Activated naive CD8-positive, alpha-beta T cell treated with anti-CD3 and anti-CD28 coated beads for 36 hours (primary cell): ENCODE results near the gene HUNK. TPM values are rescaled to one million over a fixed set of nuclear protein-coding genes. Genes with fewer than 3 reads are reported as not detected.

Experiments used
- DNase-seq: peaks from one replicate; pipeline ENCODE4 v3.0.0; 2021
- H3K27ac Mint-ChIP-seq: one replicate; pipeline ENCODE4 v1.8.0; 2022; ENCODE audit warnings: mild to moderate bottlenecking, moderate library complexity, mixed read lengths
- H3K27me3 Mint-ChIP-seq: one replicate; pipeline ENCODE4 v1.8.0; 2022; ENCODE audit warnings: mild to moderate bottlenecking, mixed read lengths
- H3K36me3 Mint-ChIP-seq: one replicate; pipeline ENCODE4 v1.8.0; 2021; ENCODE audit warnings: mild to moderate bottlenecking, mixed read lengths
- H3K4me1 Mint-ChIP-seq: one replicate; pipeline ENCODE4 v1.8.0; 2021; ENCODE audit warnings: mixed read lengths
- H3K4me3 Mint-ChIP-seq: one replicate; pipeline ENCODE4 v1.8.0; 2022; ENCODE audit warnings: mild to moderate bottlenecking, moderate library complexity, mixed read lengths
- H3K9me3 Mint-ChIP-seq: one replicate; pipeline ENCODE4 v1.8.0; 2022; ENCODE audit warnings: mixed read lengths
- total RNA-seq, 2 experiments: library from RNA; stranded (reverse); gene quantifications; one replicate each; pipeline ENCODE4 v1.2.3, GENCODE V29; 2021

HUNK gene
- under 1 TPM; 0.42 to 0.54 TPM for total RNA-seq

DNA sequence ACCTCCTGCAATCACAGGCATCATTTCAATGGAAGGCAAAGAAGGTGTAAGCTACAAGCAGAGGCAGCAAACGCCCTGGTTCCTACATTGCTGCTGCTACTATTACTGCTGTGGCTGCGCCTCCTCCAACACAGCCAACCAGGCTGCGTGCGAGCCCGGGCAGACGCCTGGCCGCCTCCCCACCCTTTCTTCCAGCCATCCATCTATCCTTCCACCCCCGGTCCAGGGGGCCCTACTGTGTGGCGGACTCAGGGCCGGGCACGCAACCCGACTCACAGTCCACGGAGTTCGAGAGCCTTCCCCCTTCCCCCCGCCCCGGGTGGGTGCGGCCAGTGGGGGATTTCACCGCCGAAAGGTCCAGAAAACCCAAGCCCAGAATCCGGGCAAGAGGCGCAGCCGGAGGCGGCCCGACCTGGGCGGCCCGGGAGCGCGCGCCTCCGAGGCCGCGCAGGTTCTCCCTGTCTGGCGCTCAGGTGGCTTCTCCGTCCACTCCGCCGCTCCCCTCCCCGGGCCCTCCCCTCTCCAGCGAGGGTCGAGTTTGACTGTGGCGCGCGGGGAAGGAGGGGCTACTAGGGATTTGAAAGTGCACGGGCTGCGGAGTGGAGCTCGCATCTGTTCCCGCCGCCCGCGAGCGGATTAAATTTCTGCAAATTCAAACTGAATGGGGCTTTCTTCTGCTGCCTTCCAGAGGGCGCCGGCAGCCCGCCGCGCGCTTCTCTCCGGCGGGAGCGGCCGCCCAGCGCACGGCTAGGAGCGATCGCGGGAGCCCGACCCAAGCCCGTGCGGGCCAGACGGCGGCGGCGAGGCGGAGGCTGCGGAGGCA lies at the start of gene HUNK:
HUNK (plus strand) TSS at position 569 of the 823 bp plus-strand sequence. CDS start 655 bp downstream, outside the sequence.
- no peaks in the 10 kb centered on the region for H3K9me3 Mint-ChIP-seq
- no peaks in the 10 kb centered on the region for H3K36me3 Mint-ChIP-seq
- peaks cover 6% of the 10 kb centered on the region for H3K4me1 Mint-ChIP-seq
- H3K27me3 Mint-ChIP-seq: peaks cover 53% of the 10 kb centered on the region
- DNase-seq: peak; percentile 29
- H3K27ac Mint-ChIP-seq: no peak within 1 kb of the TSS
- H3K4me3 Mint-ChIP-seq: peak within 1 kb of the TSS; percentile 77

DNA sequence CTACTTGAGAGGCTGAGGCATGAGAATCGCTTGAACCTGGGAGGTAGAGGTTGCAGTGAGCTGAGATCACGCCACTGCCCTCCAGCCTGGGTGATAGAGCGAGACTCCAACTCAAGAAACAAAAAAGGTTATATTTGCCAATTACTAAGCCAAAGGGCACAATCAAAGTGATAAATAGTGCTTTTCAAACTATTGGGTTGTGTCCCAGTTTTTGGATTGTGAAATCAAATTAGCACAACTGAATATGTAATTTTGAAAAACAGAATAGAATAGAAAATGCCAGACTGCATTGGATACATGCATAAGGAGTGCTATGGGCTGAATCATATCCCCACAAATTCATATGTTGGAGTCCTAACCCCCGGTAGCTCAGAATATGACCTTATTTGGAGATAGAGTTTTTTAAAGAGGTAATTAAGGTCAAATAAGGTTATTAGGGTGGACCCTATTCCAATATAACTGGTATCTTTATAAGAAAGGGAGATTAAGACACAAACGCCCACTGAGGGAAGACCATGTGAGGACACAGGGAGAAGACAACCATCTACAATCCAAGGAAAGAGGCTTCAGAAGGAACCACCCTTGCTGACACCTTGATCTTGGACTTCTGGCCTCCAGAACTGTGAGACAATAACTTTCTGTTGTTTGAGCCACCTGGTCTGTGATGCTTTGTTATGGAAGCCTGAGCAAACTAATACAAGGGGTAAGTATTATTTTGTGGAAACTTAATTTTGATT lies 42.9 kb upstream of the HUNK start:
- no peaks in the 10 kb centered on the region for H3K9me3 Mint-ChIP-seq
- H3K4me1 Mint-ChIP-seq: no peaks in the 10 kb centered on the region
- H3K27me3 Mint-ChIP-seq: no peaks in the 10 kb centered on the region
- H3K4me3 Mint-ChIP-seq: no peak overlapping the region
- no peak for DNase-seq
- no peak overlapping the region for H3K27ac Mint-ChIP-seq
- no peaks in the 10 kb centered on the region for H3K36me3 Mint-ChIP-seq

DNA sequence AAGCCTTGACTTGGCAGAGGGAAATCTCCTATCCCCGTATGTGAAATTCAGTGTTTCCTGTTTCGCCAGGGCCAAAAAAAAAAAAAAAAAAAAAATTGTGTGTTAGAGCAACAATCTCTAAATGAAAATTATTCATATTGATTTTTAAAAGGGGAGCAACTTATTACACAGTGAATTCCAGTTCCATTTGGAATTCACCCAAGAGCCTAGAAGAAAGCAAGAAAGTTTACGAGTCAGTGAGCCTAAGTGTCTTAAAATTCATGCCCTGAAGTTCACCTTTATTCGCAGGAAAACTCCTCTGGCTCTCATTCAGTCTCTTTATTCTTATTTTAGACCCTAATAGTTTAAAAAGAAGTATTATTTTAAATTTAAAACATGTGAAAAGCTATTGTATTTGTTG lies 42.1 kb upstream of the HUNK start:
- no peaks in the 10 kb centered on the region for H3K36me3 Mint-ChIP-seq
- peaks cover 3% of the 10 kb centered on the region for H3K27me3 Mint-ChIP-seq
- no peaks in the 10 kb centered on the region for H3K4me1 Mint-ChIP-seq
- no peak overlapping the region for H3K27ac Mint-ChIP-seq
- DNase-seq: no peak
- no peak overlapping the region for H3K4me3 Mint-ChIP-seq
- no peaks in the 10 kb centered on the region for H3K9me3 Mint-ChIP-seq

GRCh38 chr21:31837041-31837440 lies 35.8 kb upstream of the HUNK start:
- Mint-ChIP-seq H3K4me3 (no peak overlapping the region), H3K9me3 (no peaks in the 10 kb centered on the region)

DNA sequence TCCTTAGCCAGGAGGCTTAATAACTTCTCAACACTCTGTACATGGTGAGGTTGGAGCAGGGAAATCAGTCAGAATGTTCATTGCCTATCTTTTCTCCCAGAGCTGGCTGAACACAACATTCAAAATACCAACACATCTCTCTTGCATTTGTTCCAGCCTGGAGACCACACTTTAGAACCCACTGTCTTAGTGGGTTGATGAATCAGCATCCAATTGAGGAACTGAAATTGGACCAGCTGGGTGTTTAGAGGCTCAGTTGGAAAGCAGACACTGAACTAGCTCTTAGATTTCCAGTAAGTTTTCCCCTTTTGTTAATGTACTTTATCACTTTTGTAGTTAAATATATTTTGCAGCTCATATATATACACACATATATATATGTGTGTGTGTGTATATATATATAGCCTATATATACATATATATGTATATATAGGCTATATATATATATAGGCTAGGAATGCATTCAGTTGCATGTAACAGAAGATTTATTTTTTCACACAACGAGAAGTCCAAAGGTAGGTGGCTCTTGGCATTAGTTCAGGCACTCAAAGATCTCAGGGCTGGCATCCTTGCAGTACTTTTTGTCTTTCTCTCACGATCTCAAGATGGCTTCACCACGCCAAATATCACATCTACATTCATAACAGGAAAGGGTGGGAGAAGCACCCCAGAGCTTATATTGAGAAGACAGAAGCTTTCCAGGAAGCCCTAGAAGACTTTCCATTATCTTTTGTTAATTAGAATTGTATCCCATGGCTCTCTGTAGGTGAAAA lies 35.0 kb upstream of the HUNK start:
- H3K27ac Mint-ChIP-seq: no peak overlapping the region
- H3K9me3 Mint-ChIP-seq: no peaks in the 10 kb centered on the region
- no peaks in the 10 kb centered on the region for H3K36me3 Mint-ChIP-seq
- peaks cover 7% of the 10 kb centered on the region for H3K27me3 Mint-ChIP-seq
- H3K4me3 Mint-ChIP-seq: no peak overlapping the region
- no peak for DNase-seq
- H3K4me1 Mint-ChIP-seq: no peaks in the 10 kb centered on the region

More at GRCh38 chr21:31837041-31837440, 35.8 kb upstream of the HUNK start:
- Mint-ChIP-seq H3K27ac (no peak overlapping the region), H3K36me3 (no peaks in the 10 kb centered on the region), H3K27me3 (peaks cover 4% of the 10 kb centered on the region), H3K4me1 (no peaks in the 10 kb centered on the region)
- DNase-seq: no peak

DNA sequence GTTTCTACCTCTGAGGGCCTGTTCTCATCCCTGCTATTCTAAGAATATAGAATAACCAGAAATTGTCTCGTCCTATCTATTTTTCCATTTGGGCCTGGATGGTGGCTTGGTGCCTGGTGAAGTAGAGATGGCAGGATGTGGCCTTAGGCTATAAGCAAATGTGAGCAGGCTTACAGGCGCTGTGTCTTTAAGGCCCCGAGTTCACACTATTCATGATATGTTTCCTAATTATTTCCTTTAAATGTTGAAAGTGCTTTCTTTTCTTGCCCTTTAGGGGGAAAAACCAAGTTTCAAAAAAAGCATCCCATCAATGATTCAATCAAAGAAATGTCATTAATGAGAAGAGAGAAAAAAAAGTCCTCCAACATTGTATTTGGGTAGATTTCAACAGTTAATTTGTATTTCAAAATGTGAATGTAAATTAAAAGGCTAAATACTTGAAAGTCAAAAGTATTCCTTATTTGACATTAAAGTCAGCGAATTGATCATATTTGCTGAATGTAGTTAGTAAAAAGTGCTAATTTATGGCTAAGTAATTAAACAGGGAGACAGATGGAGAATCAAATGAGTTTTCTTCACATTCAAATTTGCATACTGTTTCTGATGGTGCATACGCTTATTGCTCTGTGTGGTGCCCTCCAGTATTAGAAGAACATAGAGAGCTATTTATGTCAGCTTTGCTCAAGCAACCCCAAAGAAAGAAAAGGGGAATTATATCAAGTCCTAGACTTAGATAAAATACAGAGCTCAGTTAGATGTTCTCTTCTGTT lies 34.0 kb upstream of the HUNK start:
- no peaks in the 10 kb centered on the region for H3K9me3 Mint-ChIP-seq
- no peak overlapping the region for H3K27ac Mint-ChIP-seq
- H3K4me1 Mint-ChIP-seq: no peaks in the 10 kb centered on the region

GRCh38 chr21:31844206-31844605 lies 28.6 kb upstream of the HUNK start:
- H3K36me3 Mint-ChIP-seq: no peaks in the 10 kb centered on the region
- H3K4me3 Mint-ChIP-seq: no peak overlapping the region
- no peaks in the 10 kb centered on the region for H3K9me3 Mint-ChIP-seq
- H3K27ac Mint-ChIP-seq: no peak overlapping the region
- no peaks in the 10 kb centered on the region for H3K4me1 Mint-ChIP-seq
- H3K27me3 Mint-ChIP-seq: peaks cover 24% of the 10 kb centered on the region
- no peak for DNase-seq

More for the DNA sequence above, 34.0 kb upstream of the HUNK start:
- Mint-ChIP-seq H3K4me3 (no peak overlapping the region), H3K27me3 (peaks cover 17% of the 10 kb centered on the region), H3K36me3 (no peaks in the 10 kb centered on the region)
- DNase-seq: no peak

DNA sequence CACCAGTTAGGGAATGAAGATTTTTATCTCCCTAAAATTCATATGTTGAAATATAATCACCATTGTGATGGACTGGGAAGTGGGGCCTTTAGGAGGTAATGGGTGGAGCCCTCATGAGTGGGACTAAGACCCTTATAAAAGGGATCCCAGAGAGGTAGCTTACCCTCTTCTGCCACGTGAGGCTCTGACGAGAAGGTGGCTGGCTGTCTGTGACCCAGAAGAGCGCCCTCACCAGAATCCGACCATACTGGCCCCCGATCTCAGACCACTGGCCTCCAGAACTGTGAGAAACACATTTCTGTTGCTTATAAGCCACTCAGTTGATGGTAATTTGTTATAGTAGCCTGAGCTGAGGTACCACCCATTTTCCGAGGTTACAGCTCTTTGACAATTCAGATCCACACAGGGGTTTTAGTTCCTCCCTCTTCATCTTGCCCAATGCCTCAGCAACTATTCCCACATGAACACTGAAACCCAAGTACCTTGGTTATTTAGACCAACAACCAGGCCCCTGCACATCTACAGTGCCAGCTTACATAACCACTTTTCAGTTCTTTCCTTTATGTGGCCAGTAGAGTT lies 27.6 kb upstream of the HUNK start:
- no peak overlapping the region for H3K27ac Mint-ChIP-seq
- H3K4me1 Mint-ChIP-seq: no peaks in the 10 kb centered on the region
- no peak for DNase-seq
- H3K4me3 Mint-ChIP-seq: no peak overlapping the region
- peaks cover 24% of the 10 kb centered on the region for H3K27me3 Mint-ChIP-seq
- H3K9me3 Mint-ChIP-seq: no peaks in the 10 kb centered on the region
- no peaks in the 10 kb centered on the region for H3K36me3 Mint-ChIP-seq

DNA sequence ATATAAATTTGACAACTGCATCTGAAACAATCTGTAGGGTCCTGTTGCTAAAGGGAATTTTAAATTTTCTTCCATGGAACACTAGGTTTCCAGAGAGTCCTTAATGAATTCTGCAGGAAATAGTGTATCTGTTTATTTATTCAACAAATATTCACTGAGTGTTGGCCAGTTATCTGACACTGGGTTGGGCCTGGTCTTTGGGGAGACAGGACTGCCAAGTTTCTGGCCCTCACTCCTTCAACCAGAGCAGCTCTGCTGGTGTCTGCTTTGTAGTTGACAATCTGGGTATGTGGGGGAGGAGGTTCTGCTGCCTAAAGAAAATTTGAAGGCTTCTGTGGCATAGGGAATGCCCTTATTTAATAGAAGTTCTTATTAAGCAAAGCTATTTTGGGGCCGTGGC lies 26.1 kb upstream of the HUNK start:
- no peaks in the 10 kb centered on the region for H3K36me3 Mint-ChIP-seq
- no peaks in the 10 kb centered on the region for H3K4me1 Mint-ChIP-seq
- no peaks in the 10 kb centered on the region for H3K9me3 Mint-ChIP-seq
- peaks cover 29% of the 10 kb centered on the region for H3K27me3 Mint-ChIP-seq
- no peak overlapping the region for H3K4me3 Mint-ChIP-seq
- H3K27ac Mint-ChIP-seq: no peak overlapping the region
- DNase-seq: no peak

DNA sequence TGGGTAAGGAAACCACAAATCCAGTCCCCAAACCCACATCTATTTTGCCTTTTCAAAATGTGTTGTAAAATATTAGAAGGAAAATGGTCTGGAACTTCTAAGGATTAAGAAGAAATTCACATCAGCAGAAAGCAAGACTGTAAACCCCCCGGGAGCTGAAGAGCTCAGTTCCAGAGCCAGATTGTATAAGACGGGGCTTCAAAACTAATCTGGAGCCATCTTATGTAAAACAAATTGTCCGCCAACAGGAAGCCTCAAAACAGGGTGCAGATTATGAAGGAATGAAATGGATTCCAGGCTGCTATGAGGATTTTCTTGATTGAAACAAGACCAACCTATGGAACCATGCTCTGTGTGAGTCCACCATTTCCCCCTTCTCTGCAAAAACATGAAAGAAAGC lies 25.1 kb upstream of the HUNK start:
- H3K27ac Mint-ChIP-seq: no peak overlapping the region

GRCh38 chr21:31848326-31848985 lies 24.4 kb upstream of the HUNK start:
- H3K27ac Mint-ChIP-seq: no peak overlapping the region
- peaks cover 18% of the 10 kb centered on the region for H3K27me3 Mint-ChIP-seq
- no peak for DNase-seq
- no peak overlapping the region for H3K4me3 Mint-ChIP-seq
- no peaks in the 10 kb centered on the region for H3K4me1 Mint-ChIP-seq
- no peaks in the 10 kb centered on the region for H3K36me3 Mint-ChIP-seq
- H3K9me3 Mint-ChIP-seq: no peaks in the 10 kb centered on the region

More for the DNA sequence above, 25.1 kb upstream of the HUNK start:
- Mint-ChIP-seq H3K4me1 (no peaks in the 10 kb centered on the region), H3K9me3 (no peaks in the 10 kb centered on the region), H3K36me3 (no peaks in the 10 kb centered on the region), H3K4me3 (no peak overlapping the region), H3K27me3 (peaks cover 25% of the 10 kb centered on the region)
- no peak for DNase-seq

- DNase-seq: no peak
- Mint-ChIP-seq H3K9me3 (no peaks in the 10 kb centered on the region), H3K4me3 (no peak overlapping the region), H3K27ac (no peak overlapping the region), H3K4me1 (no peaks in the 10 kb centered on the region), H3K27me3 (peaks cover 10% of the 10 kb centered on the region), H3K36me3 (no peaks in the 10 kb centered on the region)
Observed at GRCh38 chr21:31850886-31851285, 21.9 kb upstream of the HUNK start.

- Mint-ChIP-seq H3K4me3 (no peak overlapping the region), H3K27me3 (peaks cover 5% of the 10 kb centered on the region), H3K4me1 (no peaks in the 10 kb centered on the region), H3K36me3 (no peaks in the 10 kb centered on the region), H3K9me3 (no peaks in the 10 kb centered on the region), H3K27ac (no peak overlapping the region)
- DNase-seq: no peak
Observed at GRCh38 chr21:31855180-31855579, 17.6 kb upstream of the HUNK start.

GRCh38 chr21:31857096-31857495 lies 15.7 kb upstream of the HUNK start:
- Mint-ChIP-seq H3K4me3 (no peak overlapping the region), H3K27me3 (no peaks in the 10 kb centered on the region), H3K4me1 (no peaks in the 10 kb centered on the region), H3K36me3 (no peaks in the 10 kb centered on the region), H3K27ac (no peak overlapping the region), H3K9me3 (no peaks in the 10 kb centered on the region)
- no peak for DNase-seq
